ENCODE results near the gene COPS7B.

Gene COPS7B

DNA sequence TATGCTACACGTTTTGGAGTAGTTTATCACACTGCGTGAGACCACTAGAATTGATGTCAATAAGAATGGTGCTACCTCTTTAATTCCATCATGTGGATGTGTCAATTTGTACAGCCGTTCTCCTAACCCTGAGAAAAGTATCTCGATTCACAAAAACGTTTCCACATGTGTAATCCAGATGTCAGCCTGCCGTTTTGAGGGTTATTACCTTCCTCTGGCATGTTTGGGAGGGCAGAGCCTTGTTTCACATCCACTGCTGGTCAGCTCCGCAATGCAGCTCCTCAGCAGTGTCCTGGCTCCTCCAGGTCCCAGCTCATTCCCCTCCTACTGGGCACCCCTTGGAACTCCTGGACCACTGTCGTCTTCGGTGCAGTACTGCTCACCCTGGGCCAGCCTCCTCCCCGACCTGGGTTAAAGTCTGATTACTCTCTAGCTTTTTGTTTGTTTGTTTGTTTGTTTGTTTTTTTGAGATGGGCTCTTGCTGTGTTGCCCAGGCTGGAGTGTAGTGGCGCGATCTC, 34.6 kb downstream of the COPS7B start:
- H3K4me1 ChIP-seq (ENCODE audit: insufficient read depth, low read length), result no peaks in the 10 kb centered on the region
- no peaks in the 10 kb centered on the region for H4K20me1 ChIP-seq (ENCODE audit: insufficient read depth, low read length)
- H2AFZ ChIP-seq (ENCODE audit: low read depth, low read length), result no peak overlapping the region
- no peak overlapping the region for H3K9ac ChIP-seq (ENCODE audit: low read depth, low read length)
- DNase-seq (no peak), ATAC-seq (ENCODE audit: insufficient read depth, low read depth) (no peak)
- no peaks in the 10 kb centered on the region for H3K36me3 ChIP-seq (ENCODE audit: insufficient read depth, low read length)
- no peak overlapping the region for H3K27ac ChIP-seq (ENCODE audit: low read length)
- H3K27me3 ChIP-seq (ENCODE audit: insufficient read depth, low read length, poor library complexity), result no peaks in the 10 kb centered on the region
- H3K4me2 ChIP-seq (ENCODE audit: insufficient read depth, low read length), result no peak overlapping the region
- TF ChIP-seq, protein P1, sequence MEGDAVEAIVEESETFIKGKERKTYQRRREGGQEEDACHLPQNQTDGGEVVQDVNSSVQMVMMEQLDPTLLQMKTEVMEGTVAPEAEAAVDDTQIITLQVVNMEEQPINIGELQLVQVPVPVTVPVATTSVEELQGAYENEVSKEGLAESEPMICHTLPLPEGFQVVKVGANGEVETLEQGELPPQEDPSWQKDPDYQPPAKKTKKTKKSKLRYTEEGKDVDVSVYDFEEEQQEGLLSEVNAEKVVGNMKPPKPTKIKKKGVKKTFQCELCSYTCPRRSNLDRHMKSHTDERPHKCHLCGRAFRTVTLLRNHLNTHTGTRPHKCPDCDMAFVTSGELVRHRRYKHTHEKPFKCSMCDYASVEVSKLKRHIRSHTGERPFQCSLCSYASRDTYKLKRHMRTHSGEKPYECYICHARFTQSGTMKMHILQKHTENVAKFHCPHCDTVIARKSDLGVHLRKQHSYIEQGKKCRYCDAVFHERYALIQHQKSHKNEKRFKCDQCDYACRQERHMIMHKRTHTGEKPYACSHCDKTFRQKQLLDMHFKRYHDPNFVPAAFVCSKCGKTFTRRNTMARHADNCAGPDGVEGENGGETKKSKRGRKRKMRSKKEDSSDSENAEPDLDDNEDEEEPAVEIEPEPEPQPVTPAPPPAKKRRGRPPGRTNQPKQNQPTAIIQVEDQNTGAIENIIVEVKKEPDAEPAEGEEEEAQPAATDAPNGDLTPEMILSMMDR (IDR thresholded peaks at IDR 0.05; ENCODE audit: borderline replicate concordance, extremely low read depth, low read length, poor library complexity, severe bottlenecking), result no peak
- TF ChIP-seq EZH2 (IDR thresholded peaks at IDR 0.05; ENCODE audit: borderline replicate concordance, low read depth, low read length, severe bottlenecking), result no peak
- H3K9me3 ChIP-seq (ENCODE audit: insufficient read depth, low read length, severe bottlenecking), result peaks cover 6% of the 10 kb centered on the region
- H3K79me2 ChIP-seq (ENCODE audit: insufficient read depth, low read length), result no peaks in the 10 kb centered on the region
- no peak overlapping the region for H3K4me3 ChIP-seq (ENCODE audit: low read depth in 1 of 2, low read length in 2 of 2)

DNA sequence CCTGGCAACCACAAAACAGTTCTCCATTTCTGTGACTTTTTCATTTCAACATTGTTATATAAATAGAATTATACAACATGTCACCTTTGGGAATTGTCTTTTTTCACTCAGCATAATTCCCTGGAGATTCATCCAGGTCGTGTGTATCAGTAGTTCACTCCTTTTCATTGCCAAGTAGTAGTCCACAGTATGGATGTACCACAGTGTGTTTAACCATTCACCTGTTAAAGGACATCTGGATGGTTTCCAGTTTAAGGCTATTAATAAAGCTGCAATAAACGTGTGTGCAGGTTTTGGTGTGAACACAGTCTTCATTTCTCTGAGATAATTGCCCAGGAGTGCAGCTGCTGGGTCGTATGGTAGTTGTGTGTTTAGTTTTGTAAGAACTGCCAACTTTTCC, 35.7 kb downstream of the COPS7B start:
- H3K27ac ChIP-seq (ENCODE audit: low read length), result no peak overlapping the region
- H4K20me1 ChIP-seq (ENCODE audit: insufficient read depth, low read length), result no peaks in the 10 kb centered on the region
- H3K36me3 ChIP-seq (ENCODE audit: insufficient read depth, low read length), result no peaks in the 10 kb centered on the region
- H3K27me3 ChIP-seq (ENCODE audit: insufficient read depth, low read length, poor library complexity), result no peaks in the 10 kb centered on the region
- DNase-seq, result no peak
- no peak overlapping the region for H3K9ac ChIP-seq (ENCODE audit: low read depth, low read length)
- TF ChIP-seq, protein P1 (IDR thresholded peaks at IDR 0.05; ENCODE audit: borderline replicate concordance, extremely low read depth, low read length, poor library complexity, severe bottlenecking), result no peak
- TF ChIP-seq EZH2 (IDR thresholded peaks at IDR 0.05; ENCODE audit: borderline replicate concordance, low read depth, low read length, severe bottlenecking), result no peak
- no peak for ATAC-seq (ENCODE audit: insufficient read depth, low read depth)
- no peaks in the 10 kb centered on the region for H3K79me2 ChIP-seq (ENCODE audit: insufficient read depth, low read length)
- no peak overlapping the region for H3K4me3 ChIP-seq (ENCODE audit: low read depth in 1 of 2, low read length in 2 of 2)
- no peak overlapping the region for H3K4me2 ChIP-seq (ENCODE audit: insufficient read depth, low read length)
- H3K9me3 ChIP-seq (ENCODE audit: insufficient read depth, low read length, severe bottlenecking), result peaks cover 6% of the 10 kb centered on the region
- no peak overlapping the region for H2AFZ ChIP-seq (ENCODE audit: low read depth, low read length)
- no peaks in the 10 kb centered on the region for H3K4me1 ChIP-seq (ENCODE audit: insufficient read depth, low read length)

GRCh38 chr2:231853105-231853504, 66.9 kb downstream of the COPS7B start:
- Histone ChIP-seq H3K27ac (ENCODE audit: low read length) (no peak overlapping the region), H3K9me3 (ENCODE audit: insufficient read depth, low read length, severe bottlenecking) (peaks cover 2% of the 10 kb centered on the region), H3K27me3 (ENCODE audit: insufficient read depth, low read length, poor library complexity) (no peaks in the 10 kb centered on the region), H3K36me3 (ENCODE audit: insufficient read depth, low read length) (no peaks in the 10 kb centered on the region), H3K4me2 (ENCODE audit: insufficient read depth, low read length) (no peak overlapping the region), H3K9ac (ENCODE audit: low read depth, low read length) (no peak overlapping the region), H3K79me2 (ENCODE audit: insufficient read depth, low read length) (no peaks in the 10 kb centered on the region), H3K4me3 (ENCODE audit: low read depth in 1 of 2, low read length in 2 of 2) (no peak overlapping the region), H2AFZ (ENCODE audit: low read depth, low read length) (no peak overlapping the region), H4K20me1 (ENCODE audit: insufficient read depth, low read length) (no peaks in the 10 kb centered on the region), H3K4me1 (ENCODE audit: insufficient read depth, low read length) (no peaks in the 10 kb centered on the region)
- no peak for ATAC-seq (ENCODE audit: insufficient read depth, low read depth)
- TF ChIP-seq, protein P1 (IDR thresholded peaks at IDR 0.05; ENCODE audit: borderline replicate concordance, extremely low read depth, low read length, poor library complexity, severe bottlenecking), result no peak
- no peak for TF ChIP-seq EZH2 (IDR thresholded peaks at IDR 0.05; ENCODE audit: borderline replicate concordance, low read depth, low read length, severe bottlenecking)
- DNase-seq, result no peak

All from DND-41 (cell line).